ENCODE results near the gene LRAT.
A peak's percentile ranks its signal among the peaks of the same experiment; 100 is the strongest.

Gene LRAT

DNA sequence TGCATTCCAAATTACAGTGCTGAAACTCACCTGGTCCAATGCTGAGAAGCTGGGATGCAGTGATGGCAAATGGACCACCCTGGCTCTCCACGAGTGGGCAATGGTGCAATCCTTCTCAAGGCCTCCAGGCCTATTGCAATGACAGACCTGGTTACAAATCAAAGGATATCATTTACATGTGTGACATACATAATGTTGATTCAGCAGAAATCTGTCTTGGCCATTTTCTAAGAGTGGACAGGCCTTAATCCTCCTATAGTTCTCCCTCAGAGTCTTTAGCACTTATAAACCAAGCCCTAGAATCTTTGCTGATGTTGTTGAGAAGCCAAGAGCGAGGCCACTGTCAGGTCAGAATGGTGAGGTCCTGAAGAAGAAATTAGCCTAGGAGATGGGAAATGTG, 17.1 kb downstream of the LRAT start:
- DNase-seq (ENCODE audit: low spot score) = no peak

DNA sequence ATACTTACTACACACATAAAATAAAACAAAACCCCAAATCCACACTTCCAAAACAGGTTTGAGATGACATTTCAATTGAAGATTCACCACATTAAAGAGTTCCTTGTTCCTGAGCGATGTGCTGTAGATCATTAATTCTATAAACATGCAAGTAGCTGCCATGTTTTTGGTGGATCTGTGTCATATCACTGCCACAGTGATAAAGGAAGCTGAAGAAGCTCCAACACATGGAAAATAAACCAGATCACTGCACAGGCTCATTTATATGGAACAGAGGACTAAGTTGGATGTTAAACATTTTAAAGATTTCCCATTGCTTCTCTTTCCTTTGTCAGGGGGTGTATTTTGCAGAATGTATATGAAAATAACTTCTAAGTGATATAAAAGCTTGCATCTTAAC, 34.5 kb downstream of the LRAT start:
- no peak for DNase-seq (ENCODE audit: low spot score)

DNA sequence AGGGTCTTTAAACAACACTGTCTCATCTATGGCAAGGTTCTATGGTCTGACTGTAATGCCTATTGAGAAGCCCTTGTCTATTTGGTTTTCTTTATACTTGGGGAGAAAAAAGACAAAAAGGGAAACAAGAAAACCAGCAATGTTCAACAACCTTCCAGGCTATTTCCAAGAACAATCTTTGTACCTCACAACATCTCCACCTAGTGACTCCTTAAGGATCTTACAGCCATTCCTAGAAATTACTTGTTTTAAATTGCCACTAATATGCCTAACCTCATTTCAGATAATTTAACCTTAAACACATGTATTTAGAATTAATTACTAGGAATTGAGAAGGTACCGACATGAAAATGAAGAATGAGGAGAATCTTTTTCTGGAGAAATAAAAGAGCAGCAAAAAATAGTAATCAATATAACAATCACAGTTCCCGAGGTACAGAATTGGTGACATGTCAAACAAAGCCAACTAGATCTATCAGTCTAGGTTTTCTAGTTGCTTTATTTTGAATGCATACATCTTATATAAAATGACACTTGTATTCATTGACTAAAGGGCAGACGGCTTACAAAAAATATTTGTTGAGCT, 35.7 kb downstream of the LRAT start:
- peak; percentile 24 for DNase-seq (ENCODE audit: low spot score)

DNA sequence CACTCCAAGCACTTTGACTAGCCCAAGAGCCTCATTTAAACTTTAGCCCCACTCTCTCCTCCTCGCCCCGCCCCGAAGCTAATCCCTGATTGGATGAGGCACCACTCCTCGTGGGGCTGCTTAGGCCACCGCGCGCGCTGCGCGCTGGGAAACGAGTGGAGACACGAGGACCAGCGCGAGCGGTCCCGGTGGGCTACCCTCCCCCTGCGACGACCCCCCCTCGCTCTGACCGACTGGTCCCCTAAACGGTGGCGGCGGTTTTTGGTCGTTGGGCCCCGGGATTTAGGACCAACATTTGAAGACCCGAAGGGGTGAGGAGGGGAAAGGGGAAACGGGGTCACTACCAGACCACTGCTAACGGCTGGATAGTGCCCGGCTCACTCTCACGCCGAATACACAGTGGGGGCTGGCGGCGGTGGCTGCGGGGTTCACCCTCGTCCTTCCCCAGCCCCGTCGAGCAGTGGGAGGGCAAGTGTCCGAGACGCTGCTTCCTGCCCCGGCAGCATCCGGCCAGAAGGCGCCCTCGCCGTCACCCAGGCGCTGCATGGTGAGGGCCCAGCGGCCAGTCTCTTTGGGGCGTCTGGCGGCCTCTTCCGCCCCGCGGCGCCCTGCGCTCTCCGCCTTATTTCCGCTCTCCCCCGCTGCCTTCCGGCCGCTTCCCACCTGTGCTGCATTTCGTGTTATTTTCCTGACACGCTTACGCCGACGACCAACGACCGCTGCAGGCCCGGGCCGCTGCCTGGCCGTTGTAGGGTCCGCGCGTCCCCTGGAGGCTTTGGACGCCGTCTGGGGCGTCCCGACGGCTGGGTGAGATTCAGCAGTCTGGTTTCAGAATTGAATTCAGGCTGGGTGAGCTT, 37.6 kb downstream of the LRAT start, which contains the start of gene RBM46:
Gene RBM46 (plus strand): TSS at position 147 of the 857 bp plus-strand sequence. CDS start 15,481 bp downstream, outside the sequence.
- DNase-seq (ENCODE audit: low spot score) = no peak

DNA sequence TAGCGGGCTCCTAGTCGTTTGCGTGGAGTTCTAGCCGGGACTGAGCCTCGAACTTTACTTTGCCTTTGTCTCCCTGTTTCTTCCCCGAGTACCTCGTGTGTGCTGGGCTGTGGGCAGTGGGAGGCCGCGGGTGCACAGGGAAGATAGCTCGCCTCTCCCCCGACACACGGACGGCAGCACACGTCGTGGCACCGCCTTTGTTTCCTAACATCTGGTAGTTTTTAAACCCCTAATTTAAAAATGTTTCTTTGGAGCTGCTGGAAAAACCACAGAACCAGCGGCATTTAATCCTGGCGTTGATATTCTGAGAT, 38.1 kb downstream of the LRAT start:
- DNase-seq (ENCODE audit: low spot score) = no peak

Measured in kidney capillary endothelial cell (primary cell).